ENCODE data around the gene RBM20. TPM values are rescaled to one million over a fixed set of nuclear protein-coding genes. Genes with fewer than 3 reads are reported as not detected.

Gene RBM20
- total RNA-seq, 2 experiments from 2014 or later, result 0.38 to 0.72 TPM

GRCh38 chr10:110791541-110792073 is 147.5 kb downstream of the RBM20 start:
- Mint-ChIP-seq H3K4me1 (ENCODE audit: low read depth) (peaks cover 8% of the 10 kb centered on the region), H3K36me3 (ENCODE audit: low read depth) (no peaks in the 10 kb centered on the region), H3K9me3 (no peaks in the 10 kb centered on the region), H3K27me3 (no peaks in the 10 kb centered on the region), H3K27ac (no peak overlapping the region), H3K4me3 (no peak overlapping the region)
- ATAC-seq (no peak), DNase-seq (no peak)
- ChIA-PET POLR2A (interaction anchor here (0.9 to 1.4 kb wide), 4 partner anchors 21 to 123 kb away, joined by 3 to 4 read pairs (median 3); no protein-coding TSS in a partner anchor), CTCF (interaction anchor here (1.6 to 3.3 kb wide), 2 partner anchors 12 to 35 kb away, joined by 3 to 20 read pairs; no protein-coding TSS in a partner anchor)
- intact Hi-C loops (cut with micrococcal nuclease), result no loop called here
- no peak for TF ChIP-seq CTCF (IDR thresholded peaks at IDR 0.05)

GRCh38 chr10:110792476-110793125 is 148.5 kb downstream of the RBM20 start:
- no peak for TF ChIP-seq CTCF (IDR thresholded peaks at IDR 0.05)
- H3K4me3 Mint-ChIP-seq, result no peak overlapping the region
- DNase-seq (no peak), ATAC-seq (no peak)
- CTCF ChIA-PET, result interaction anchor here (0.8 to 3.3 kb wide), 6 partner anchors 11 to 106 kb away, joined by 3 to 20 read pairs (median 4); no protein-coding TSS in a partner anchor
- POLR2A ChIA-PET, result interaction anchor here (1.2 to 1.6 kb wide), 3 partner anchors 34 to 50 kb away, joined by 3 to 4 read pairs (median 3); no protein-coding TSS in a partner anchor
- H3K36me3 Mint-ChIP-seq (ENCODE audit: low read depth), result no peaks in the 10 kb centered on the region
- H3K9me3 Mint-ChIP-seq, result no peaks in the 10 kb centered on the region
- intact Hi-C loops (cut with micrococcal nuclease), result no loop called here
- H3K27me3 Mint-ChIP-seq, result no peaks in the 10 kb centered on the region
- H3K4me1 Mint-ChIP-seq (ENCODE audit: low read depth), result peaks cover 11% of the 10 kb centered on the region
- no peak overlapping the region for H3K27ac Mint-ChIP-seq

- Mint-ChIP-seq H3K27ac (no peak overlapping the region), H3K4me3 (no peak overlapping the region), H3K27me3 (no peaks in the 10 kb centered on the region), H3K9me3 (no peaks in the 10 kb centered on the region), H3K4me1 (ENCODE audit: low read depth) (peaks cover 15% of the 10 kb centered on the region), H3K36me3 (ENCODE audit: low read depth) (no peaks in the 10 kb centered on the region)
- DNase-seq (no peak), ATAC-seq (no peak)
- ChIA-PET POLR2A (interaction anchor here (1.2 to 1.6 kb wide), 2 partner anchors 34 to 49 kb away, joined by 3 to 4 read pairs; no protein-coding TSS in a partner anchor), CTCF (interaction anchor here (1.0 to 3.3 kb wide), 6 partner anchors 10 to 52 kb away, joined by 3 to 20 read pairs (median 4); no protein-coding TSS in a partner anchor)
- TF ChIP-seq CTCF (IDR thresholded peaks at IDR 0.05), result no peak
- intact Hi-C loops (cut with micrococcal nuclease), result no loop called here
Measured at GRCh38 chr10:110793128-110793812, 149.1 kb downstream of the RBM20 start.

- Mint-ChIP-seq H3K27ac (no peak overlapping the region), H3K9me3 (no peaks in the 10 kb centered on the region), H3K27me3 (no peaks in the 10 kb centered on the region), H3K4me3 (no peak overlapping the region), H3K36me3 (ENCODE audit: low read depth) (no peaks in the 10 kb centered on the region), H3K4me1 (ENCODE audit: low read depth) (peaks cover 21% of the 10 kb centered on the region)
- ChIA-PET CTCF (interaction anchor here (1.0 to 3.3 kb wide), 7 partner anchors 8 to 63 kb away, joined by 3 to 20 read pairs (median 3); no protein-coding TSS in a partner anchor), POLR2A (interaction anchor here (1.6 kb wide), 1 partner anchor 49 kb away, joined by 4 read pairs; no protein-coding TSS in a partner anchor)
- intact Hi-C loops (cut with micrococcal nuclease), result no loop called here
- no peak for DNase-seq
- TF ChIP-seq CTCF (IDR thresholded peaks at IDR 0.05), result no peak
- no peak for ATAC-seq
Measured at GRCh38 chr10:110793886-110794285, 149.8 kb downstream of the RBM20 start.
